ENCODE results near the gene LRRC23.
A peak's percentile ranks its signal among the peaks of the same experiment; 100 is the strongest.
"Not testable (repeated sequence)": the region's sequence is repeated elsewhere in the genome, so short reads cannot be mapped to it uniquely, and the experiment has no call there.

Gene LRRC23

DNA sequence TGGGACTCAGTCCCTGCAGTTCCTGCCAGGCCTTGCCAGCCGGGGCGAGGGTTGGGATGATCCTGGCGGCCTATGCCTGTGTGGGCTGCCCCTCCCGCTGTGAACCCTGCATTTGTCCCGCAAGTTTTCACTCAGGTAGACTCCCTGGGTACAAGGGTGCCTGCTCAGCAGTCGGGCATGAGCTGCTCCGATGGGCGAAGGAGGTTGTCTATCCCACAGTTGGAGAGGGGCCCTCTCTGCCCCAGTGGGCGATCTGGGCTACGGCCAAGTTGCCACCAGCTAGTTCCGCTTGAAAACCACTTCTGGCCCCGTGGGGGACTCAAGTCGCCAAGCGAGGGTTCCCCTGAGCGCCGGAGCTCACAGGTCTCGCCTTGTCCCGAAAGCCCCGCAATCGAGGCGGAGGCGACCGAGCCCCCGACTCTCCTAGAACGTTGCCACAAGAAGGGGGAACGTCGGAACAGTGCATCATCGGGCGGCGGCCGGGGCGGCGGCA lies 37.7 kb upstream of the LRRC23 start:
- Histone ChIP-seq H3K9ac (ENCODE audit: low read depth, low read length) (peak overlapping the region; percentile 77), H3K36me3 (ENCODE audit: insufficient read depth, low read length) (peaks cover 70% of the 10 kb centered on the region), H3K27me3 (ENCODE audit: control insufficient read depth, insufficient read depth, low read length) (no peaks in the 10 kb centered on the region), H3K4me2 (ENCODE audit: low read length) (peak overlapping the region; percentile 86), H3K9me3 (replicated peaks; ENCODE audit: low read length) (no peaks in the 10 kb centered on the region), H3K4me1 (ENCODE audit: control insufficient read depth, insufficient read depth, low read length) (peaks cover 42% of the 10 kb centered on the region), H3K4me3 (ENCODE audit: low read length) (peak overlapping the region; percentile 97)

DNA sequence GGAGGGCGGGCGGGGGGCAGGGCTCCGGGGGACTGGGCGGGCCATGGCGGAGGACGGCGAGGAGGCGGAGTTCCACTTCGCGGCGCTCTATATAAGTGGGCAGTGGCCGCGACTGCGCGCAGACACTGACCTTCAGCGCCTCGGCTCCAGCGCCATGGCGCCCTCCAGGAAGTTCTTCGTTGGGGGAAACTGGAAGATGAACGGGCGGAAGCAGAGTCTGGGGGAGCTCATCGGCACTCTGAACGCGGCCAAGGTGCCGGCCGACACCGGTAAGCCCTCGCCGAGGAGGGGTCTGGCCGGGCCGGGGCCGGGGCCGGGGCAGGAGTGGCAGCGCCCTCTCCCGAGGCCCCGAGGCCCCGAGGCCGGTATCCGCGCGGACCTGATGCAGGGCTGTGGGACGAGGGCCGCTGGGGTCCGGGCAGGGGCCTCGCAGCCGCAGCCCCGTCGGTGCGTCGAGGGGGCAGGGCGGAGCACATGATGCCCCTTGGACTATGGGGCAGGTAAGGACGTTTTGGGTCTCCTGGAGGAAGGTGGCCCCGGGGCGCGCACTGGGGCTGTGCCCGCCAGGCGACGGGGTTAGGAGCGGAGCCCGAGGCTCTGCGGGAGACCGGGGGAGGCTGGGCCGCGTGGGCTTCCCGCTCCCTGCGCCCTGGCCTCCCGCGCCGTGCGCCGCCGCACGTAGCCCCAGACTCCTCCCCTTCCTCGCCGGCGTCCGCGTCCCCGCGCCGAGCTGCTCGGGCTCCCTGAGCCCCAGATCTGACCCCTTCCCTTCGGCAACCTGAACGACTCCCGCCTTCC lies 37.0 kb upstream of the LRRC23 start, which contains the start of gene TPI1:
Gene TPI1 (plus strand): TSS at position 119 of the 798 bp plus-strand sequence. CDS start 36 bp downstream, at position 155.
- Histone ChIP-seq H3K4me2 (ENCODE audit: low read length) (peak within 1 kb of the TSS; percentile 86), H3K27me3 (ENCODE audit: control insufficient read depth, insufficient read depth, low read length) (no peaks in the 10 kb centered on the region), H3K36me3 (ENCODE audit: insufficient read depth, low read length) (peaks cover 67% of the 10 kb centered on the region), H3K4me3 (ENCODE audit: low read length) (peak within 1 kb of the TSS; percentile 97), H3K4me1 (ENCODE audit: control insufficient read depth, insufficient read depth, low read length) (peaks cover 46% of the 10 kb centered on the region), H3K9ac (ENCODE audit: low read depth, low read length) (peak within 1 kb of the TSS; percentile 96), H3K9me3 (replicated peaks; ENCODE audit: low read length) (no peaks in the 10 kb centered on the region)

DNA sequence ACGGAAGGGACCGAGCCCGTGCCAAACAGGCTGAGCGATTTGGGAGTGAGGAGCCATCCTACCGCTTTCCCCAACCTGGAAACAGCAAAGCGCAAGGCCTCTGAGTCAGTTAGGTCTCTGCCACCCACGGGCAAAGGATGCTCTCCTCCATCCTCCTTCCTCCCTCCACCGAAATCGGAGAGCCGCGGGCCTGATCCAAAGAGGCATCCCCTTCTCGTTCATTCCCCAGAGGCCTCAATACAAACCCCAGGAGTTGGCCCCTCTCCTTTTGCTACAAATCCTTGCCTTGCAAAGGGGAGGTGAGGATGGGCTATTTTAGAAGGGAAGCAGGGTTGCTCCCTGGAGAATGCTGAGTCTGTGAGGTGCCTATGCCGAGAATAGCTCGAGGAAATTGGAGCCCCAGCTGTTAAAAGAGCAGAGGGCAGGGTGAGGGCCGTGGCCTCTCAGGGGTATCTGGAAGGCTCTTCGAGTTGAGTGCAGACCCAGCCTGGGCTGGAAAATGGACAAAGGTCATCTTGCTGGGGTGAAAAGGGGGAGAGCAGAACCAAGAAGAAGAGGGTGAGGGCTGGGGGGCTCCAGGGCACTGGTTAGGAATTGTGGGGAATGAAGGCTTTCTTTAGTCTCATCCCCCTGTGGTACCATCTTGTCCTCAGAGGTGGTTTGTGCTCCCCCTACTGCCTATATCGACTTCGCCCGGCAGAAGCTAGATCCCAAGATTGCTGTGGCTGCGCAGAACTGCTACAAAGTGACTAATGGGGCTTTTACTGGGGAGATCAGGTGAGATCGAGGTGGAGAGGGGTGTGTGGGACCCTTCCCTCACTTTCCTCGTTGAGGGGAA lies 36.2 kb upstream of the LRRC23 start:
- peaks cover 46% of the 10 kb centered on the region for H3K4me1 ChIP-seq (ENCODE audit: control insufficient read depth, insufficient read depth, low read length)

DNA sequence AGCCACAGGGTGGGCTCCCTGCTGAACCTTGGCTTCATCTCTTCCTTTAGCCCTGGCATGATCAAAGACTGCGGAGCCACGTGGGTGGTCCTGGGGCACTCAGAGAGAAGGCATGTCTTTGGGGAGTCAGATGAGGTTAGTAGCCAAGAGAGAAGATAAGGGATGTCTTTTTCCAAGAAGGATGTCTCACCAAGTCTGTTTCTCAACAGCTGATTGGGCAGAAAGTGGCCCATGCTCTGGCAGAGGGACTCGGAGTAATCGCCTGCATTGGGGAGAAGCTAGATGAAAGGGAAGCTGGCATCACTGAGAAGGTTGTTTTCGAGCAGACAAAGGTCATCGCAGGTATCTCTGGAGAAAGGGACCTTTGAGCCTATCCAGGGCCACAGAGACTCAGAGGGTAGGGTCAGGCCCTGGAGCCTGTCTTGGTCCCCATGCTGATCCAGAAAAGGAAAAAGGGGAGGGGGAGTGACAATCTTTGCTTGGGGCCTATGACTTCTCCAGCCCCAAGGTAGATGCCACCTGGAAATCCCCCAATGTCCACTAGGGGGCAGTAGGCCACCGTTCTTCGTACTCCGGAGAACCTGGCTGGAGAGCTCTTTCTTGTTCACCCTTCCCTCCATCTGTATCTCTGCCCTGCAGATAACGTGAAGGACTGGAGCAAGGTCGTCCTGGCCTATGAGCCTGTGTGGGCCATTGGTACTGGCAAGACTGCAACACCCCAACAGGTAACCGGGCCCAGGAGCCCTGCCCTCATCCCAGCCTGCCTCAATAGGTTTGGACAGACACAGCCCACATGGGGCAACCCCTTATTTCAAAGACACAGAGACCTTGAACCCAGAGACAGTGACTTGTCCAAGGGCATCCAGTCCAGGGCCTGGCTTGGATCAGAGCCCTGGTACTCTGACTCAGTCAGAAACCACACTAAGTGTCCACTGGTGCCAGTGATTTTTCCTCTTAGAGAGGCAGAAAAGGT lies 35.3 kb upstream of the LRRC23 start:
- peak overlapping the region; percentile 86 for H3K4me2 ChIP-seq (ENCODE audit: low read length)
- H3K4me3 ChIP-seq (ENCODE audit: low read length), result peak overlapping the region; percentile 97
- peak overlapping the region; percentile 96 for H3K9ac ChIP-seq (ENCODE audit: low read depth, low read length)
- peaks cover 46% of the 10 kb centered on the region for H3K4me1 ChIP-seq (ENCODE audit: control insufficient read depth, insufficient read depth, low read length)
- peaks cover 52% of the 10 kb centered on the region for H3K36me3 ChIP-seq (ENCODE audit: insufficient read depth, low read length)
- H3K27me3 ChIP-seq (ENCODE audit: control insufficient read depth, insufficient read depth, low read length), result no peaks in the 10 kb centered on the region
- H3K9me3 ChIP-seq (replicated peaks; ENCODE audit: low read length), result no peaks in the 10 kb centered on the region

More for the DNA sequence above, 36.2 kb upstream of the LRRC23 start:
- peaks cover 59% of the 10 kb centered on the region for H3K36me3 ChIP-seq (ENCODE audit: insufficient read depth, low read length)
- H3K4me3 ChIP-seq (ENCODE audit: low read length), result peak overlapping the region; percentile 97
- H3K4me2 ChIP-seq (ENCODE audit: low read length), result peak overlapping the region; percentile 86
- H3K9me3 ChIP-seq (replicated peaks; ENCODE audit: low read length), result no peaks in the 10 kb centered on the region
- peak overlapping the region; percentile 96 for H3K9ac ChIP-seq (ENCODE audit: low read depth, low read length)
- H3K27me3 ChIP-seq (ENCODE audit: control insufficient read depth, insufficient read depth, low read length), result no peaks in the 10 kb centered on the region

DNA sequence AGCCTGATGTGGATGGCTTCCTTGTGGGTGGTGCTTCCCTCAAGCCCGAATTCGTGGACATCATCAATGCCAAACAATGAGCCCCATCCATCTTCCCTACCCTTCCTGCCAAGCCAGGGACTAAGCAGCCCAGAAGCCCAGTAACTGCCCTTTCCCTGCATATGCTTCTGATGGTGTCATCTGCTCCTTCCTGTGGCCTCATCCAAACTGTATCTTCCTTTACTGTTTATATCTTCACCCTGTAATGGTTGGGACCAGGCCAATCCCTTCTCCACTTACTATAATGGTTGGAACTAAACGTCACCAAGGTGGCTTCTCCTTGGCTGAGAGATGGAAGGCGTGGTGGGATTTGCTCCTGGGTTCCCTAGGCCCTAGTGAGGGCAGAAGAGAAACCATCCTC lies 34.3 kb upstream of the LRRC23 start:
- not testable (repeated sequence) for H3K4me2 ChIP-seq (ENCODE audit: low read length); H3K9me3 ChIP-seq (replicated peaks; ENCODE audit: low read length); H3K4me3 ChIP-seq (ENCODE audit: low read length); H3K27me3 ChIP-seq (ENCODE audit: control insufficient read depth, insufficient read depth, low read length); H3K9ac ChIP-seq (ENCODE audit: low read depth, low read length)
- peaks cover 46% of the 10 kb centered on the region for H3K36me3 ChIP-seq (ENCODE audit: insufficient read depth, low read length)
- H3K4me1 ChIP-seq (ENCODE audit: control insufficient read depth, insufficient read depth, low read length), result peaks cover 46% of the 10 kb centered on the region

DNA sequence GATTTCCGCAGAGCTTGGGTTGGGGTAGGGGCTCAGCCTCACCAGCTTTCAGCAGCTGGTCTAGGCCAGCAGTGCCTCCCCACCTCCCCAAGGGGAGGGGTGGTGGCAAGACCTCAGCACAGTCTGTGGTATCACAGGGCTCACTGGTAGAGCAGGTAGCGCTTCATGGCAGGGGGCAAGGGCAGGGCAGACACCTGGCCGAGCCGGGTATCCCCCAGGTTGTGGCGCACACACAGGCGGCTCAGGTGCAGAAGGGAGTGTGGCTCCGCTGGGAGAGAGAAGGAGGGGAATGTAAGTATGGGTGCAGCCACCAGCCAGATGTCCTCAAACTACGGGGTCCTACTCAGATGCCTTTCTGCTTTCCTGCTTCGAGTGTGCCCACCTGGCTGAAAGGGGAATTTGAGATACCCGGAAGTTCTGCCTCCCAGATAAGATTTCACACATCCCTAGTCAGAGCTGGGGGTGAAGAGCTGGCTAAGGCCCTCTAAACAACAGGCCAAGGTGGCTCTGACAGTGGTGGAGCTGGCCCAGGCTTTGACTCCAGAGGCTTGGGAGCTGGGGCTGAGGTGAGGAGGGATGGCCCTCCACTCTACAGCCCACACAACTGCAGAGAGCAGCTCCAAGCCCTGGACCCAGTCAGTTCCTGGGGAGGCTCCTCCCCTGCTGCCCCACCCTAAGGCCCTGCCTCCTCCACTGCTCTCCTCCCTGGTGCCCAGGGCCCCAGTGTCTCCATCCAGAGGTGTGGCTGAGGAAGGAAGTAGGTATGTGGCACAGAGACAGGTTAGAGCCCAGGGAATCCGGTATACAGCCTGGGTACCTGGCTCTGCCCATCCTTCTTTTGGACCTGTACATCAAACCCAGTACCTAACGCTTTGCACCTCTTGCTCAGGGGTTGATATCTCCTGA lies 33.3 kb upstream of the LRRC23 start:
- Histone ChIP-seq H3K4me3 (ENCODE audit: low read length) (peak overlapping the region; percentile 81), H3K27me3 (ENCODE audit: control insufficient read depth, insufficient read depth, low read length) (no peaks in the 10 kb centered on the region), H3K9me3 (replicated peaks; ENCODE audit: low read length) (no peaks in the 10 kb centered on the region), H3K9ac (ENCODE audit: low read depth, low read length) (peak overlapping the region; percentile 86), H3K4me2 (ENCODE audit: low read length) (peak overlapping the region; percentile 99), H3K36me3 (ENCODE audit: insufficient read depth, low read length) (peaks cover 36% of the 10 kb centered on the region), H3K4me1 (ENCODE audit: control insufficient read depth, insufficient read depth, low read length) (peaks cover 43% of the 10 kb centered on the region)

DNA sequence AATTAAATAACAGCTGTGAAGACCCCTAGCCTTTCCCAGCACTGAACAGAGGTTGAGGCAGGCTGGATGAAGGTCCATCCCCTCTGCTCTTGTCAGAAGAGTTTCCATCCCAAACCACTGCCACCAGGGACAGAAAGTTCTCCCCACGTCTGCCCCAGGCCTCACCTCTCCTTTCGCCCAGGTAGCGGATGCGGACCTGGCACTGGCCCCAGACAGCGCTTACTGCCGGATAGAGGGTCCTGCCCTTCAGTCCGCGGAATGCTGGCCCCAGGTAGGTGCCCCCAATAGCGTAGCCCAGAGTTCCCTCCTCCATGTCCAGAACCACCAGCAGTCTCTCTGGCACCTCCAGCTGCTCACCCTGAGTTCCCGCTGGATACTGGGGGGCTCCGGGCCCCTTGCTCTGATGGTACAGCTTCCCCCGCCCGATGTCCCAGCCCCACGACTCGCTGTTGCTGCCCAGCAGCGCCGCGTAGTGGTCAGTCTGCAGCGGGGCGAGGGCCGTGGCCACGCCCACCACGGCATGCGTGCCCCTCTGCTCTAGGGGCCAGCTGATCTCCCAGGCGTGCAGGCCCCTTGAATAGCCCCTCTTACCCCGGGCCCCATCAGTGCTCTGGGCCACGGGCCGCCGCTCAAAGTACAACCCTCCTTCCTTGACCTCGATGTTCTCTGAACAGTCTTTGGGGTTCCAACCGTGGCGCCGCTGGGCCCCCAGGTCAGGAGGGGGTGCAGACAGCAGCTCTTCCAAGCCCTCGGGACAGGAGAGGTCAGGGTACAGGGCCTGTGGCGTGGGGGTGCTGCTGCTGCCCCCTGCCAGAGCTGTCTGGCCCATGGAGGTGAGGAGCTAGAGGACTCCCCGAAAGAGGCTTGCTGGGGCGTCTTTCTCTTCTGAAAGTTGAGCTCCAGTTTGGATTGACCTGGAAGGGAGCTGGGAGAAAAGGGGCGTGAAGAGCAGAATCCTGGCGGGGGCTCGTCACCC lies 32.3 kb upstream of the LRRC23 start:
- Histone ChIP-seq H3K9me3 (replicated peaks; ENCODE audit: low read length) (no peaks in the 10 kb centered on the region), H3K36me3 (ENCODE audit: insufficient read depth, low read length) (peaks cover 36% of the 10 kb centered on the region), H3K4me3 (ENCODE audit: low read length) (peak overlapping the region; percentile 81), H3K4me2 (ENCODE audit: low read length) (peak overlapping the region; percentile 99), H3K27me3 (ENCODE audit: control insufficient read depth, insufficient read depth, low read length) (no peaks in the 10 kb centered on the region), H3K4me1 (ENCODE audit: control insufficient read depth, insufficient read depth, low read length) (peaks cover 34% of the 10 kb centered on the region), H3K9ac (ENCODE audit: low read depth, low read length) (peak overlapping the region; percentile 86)

DNA sequence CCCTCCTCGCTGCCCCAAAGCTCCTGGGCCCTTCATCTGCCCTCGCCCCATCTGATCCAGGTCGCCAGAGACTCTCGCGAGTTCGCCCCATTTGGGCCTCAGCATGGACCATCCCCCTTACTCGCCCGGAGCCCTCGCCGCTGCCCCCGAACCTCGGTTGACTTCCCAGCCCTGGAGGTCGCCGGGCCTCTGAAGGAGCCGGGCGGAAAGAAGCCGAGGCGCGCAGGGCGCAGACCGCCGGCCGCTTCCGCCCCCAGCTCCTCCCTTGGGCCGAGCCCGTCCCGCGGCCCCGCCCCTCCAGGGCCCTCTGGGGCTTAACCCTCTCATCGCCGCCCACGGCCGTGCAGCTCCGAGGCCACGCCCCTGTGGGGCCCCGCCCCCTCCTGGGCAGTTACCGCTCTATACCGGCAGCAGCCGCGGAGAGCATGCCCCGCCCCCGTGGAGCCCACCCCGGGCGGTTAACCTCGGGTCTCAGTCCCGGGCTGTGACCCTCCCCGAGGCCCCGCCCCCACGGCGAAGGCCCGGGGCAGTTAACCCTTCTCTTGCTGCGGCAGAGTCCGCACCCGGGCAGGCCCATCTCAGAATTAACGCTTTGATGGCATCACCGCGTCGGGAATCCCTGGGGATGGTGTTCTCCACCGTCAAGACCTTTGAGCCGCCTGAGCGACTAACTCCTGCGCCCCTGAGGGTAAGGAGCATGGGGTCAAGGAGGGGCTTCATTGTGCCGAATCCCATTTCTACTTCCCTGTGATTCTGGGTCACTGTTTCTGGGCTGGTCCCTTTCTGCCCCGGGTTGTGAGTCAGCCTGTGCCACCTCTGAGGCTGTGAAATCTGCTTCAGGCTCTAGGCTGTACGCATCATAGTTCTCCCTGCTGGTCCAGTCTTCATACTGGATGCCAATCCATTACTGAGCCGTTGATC lies 31.3 kb upstream of the LRRC23 start, which contains the start of gene SPSB2:
Gene SPSB2 (minus strand): TSS at position 210 of the 921 bp plus-strand sequence. CDS start 402 bp downstream, outside the sequence.
- Histone ChIP-seq H3K9ac (ENCODE audit: low read depth, low read length) (peak within 1 kb of the TSS; percentile 86), H3K36me3 (ENCODE audit: insufficient read depth, low read length) (peaks cover 36% of the 10 kb centered on the region), H3K4me1 (ENCODE audit: control insufficient read depth, insufficient read depth, low read length) (peaks cover 34% of the 10 kb centered on the region)

DNA sequence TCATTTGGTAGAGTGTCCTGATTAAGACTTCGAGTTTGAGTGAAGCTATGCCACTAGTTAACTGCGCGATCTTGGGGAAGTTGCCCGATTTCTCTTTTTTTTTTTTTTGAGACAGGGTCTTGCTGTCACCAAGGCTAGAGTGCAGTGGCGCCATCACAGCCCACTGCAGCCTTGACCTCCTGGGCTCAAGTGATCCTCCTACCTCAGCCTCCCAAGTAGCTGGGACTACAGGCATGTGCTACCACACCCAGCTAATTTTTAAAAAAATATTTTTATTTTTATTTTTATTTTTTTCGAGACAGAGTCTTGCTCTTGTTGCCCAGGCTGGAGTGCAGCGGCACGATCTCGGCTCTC lies 30.6 kb upstream of the LRRC23 start:
- Histone ChIP-seq H3K36me3 (ENCODE audit: insufficient read depth, low read length) (peaks cover 33% of the 10 kb centered on the region), H3K9ac (ENCODE audit: low read depth, low read length) (peak overlapping the region; percentile 86), H3K4me3 (ENCODE audit: low read length) (peak overlapping the region; percentile 81), H3K4me1 (ENCODE audit: control insufficient read depth, insufficient read depth, low read length) (peaks cover 31% of the 10 kb centered on the region), H3K4me2 (ENCODE audit: low read length) (peak overlapping the region; percentile 99)
- not testable (repeated sequence) for H3K27me3 ChIP-seq (ENCODE audit: control insufficient read depth, insufficient read depth, low read length); H3K9me3 ChIP-seq (replicated peaks; ENCODE audit: low read length)

More for the DNA sequence above, 31.3 kb upstream of the LRRC23 start, which contains the start of gene SPSB2:
- Histone ChIP-seq H3K27me3 (ENCODE audit: control insufficient read depth, insufficient read depth, low read length) (no peaks in the 10 kb centered on the region), H3K4me3 (ENCODE audit: low read length) (peak within 1 kb of the TSS; percentile 81), H3K9me3 (replicated peaks; ENCODE audit: low read length) (no peaks in the 10 kb centered on the region), H3K4me2 (ENCODE audit: low read length) (peak within 1 kb of the TSS; percentile 99)
